Measurements from ENCODE around the gene PAGE1.
"Not testable (repeated sequence)": the region's sequence is repeated elsewhere in the genome, so short reads cannot be mapped to it uniquely, and the experiment has no call there.

Gene PAGE1, protein sequence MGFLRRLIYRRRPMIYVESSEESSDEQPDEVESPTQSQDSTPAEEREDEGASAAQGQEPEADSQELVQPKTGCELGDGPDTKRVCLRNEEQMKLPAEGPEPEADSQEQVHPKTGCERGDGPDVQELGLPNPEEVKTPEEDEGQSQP

DNA sequence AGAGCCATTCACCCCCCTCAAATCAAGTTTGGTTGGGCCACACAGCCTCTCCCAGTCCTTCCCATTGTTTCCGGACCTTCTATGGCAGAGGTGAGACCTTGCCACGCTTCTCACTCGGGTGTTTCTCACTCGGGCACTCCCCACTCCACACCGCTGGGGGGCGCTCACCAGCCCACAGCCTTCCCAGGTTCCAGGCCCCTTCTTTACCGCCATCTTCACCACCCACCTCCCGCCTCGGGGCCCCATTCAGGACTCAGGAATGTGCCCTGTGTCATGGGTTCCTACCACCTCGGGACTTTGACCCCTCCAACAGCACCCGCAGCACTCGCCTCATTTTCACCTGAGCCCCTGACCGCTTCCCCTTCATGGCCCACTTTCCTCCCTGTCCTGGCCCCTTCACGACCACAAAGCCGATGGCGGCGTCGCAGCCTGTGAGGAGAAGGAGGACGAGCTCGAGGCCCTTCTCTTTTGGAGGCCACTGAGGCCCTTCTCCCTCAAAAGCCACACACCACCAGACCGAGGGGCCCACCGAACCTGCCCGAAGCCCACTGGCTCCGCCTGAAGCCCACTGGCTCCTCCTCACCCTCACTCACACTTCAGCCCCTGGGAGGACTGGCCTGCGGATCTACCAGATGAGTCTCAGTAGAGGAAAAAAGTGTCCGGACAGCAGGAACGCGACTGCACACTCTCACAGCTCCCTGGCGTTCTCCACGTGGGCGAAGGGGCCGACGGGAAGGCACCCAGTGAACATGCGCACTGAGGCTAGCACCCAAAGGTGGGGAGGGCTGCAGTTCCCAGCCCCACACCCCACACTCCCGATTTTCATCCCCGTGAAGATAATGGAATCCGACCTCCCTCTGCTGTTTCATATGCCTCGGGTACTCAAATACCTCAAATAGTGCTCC, at the start of gene PAGE1:
PAGE1 (minus strand) TSS at position 709 of the 905 bp plus-strand sequence. CDS start 1,214 bp downstream, outside the sequence.
- in situ Hi-C loops (cut with MboI; ENCODE audit: low pct_unique_long_range_greater_than_20kb, low sequenced_read_pairs), result no loop called here
- no peak for DNase-seq

DNA sequence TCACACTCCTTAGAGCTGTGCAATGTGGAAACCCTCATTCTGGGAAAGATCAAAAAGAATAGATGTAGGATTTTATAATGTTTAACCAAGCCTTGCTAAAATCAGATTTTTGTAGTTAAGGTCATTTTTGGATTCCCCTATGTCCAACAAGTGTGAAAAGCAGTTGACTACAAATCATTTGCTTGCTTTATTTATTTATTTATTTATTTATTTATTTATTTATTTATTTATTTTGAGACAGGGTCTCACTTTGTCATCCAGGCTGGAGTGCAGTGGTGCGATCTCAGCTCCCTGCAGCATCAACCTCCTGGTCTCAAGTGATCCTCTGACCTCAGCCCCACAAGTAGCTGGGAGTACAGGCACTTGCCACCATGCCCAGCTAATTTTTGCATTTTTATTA, 45.7 kb upstream of the PAGE1 start:
- DNase-seq; in situ Hi-C loops (cut with MboI; ENCODE audit: low pct_unique_long_range_greater_than_20kb, low sequenced_read_pairs): not testable (repeated sequence)

DNA sequence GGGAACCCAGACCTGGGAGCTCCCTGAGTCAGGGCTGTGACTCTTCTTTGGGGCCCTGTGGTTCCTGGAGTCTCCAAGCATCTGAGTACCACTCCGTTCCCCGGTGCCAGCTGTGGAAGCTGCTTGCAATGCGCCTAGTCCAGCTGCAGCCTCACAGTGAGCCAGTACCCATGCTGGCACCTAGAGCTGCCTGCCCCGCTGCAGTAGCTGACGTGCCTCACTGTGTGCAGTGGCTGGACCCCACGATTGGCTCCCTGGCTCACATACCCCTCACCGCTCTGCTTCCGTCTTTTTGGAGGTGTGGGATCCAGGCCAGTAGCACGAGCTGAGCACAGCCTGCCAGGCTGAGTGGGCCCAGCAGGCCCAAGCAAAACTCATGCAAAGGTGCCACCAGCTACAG, 32.1 kb upstream of the PAGE1 start:
- DNase-seq, result no peak
- in situ Hi-C loops (cut with MboI; ENCODE audit: low pct_unique_long_range_greater_than_20kb, low sequenced_read_pairs), result no loop called here

DNA sequence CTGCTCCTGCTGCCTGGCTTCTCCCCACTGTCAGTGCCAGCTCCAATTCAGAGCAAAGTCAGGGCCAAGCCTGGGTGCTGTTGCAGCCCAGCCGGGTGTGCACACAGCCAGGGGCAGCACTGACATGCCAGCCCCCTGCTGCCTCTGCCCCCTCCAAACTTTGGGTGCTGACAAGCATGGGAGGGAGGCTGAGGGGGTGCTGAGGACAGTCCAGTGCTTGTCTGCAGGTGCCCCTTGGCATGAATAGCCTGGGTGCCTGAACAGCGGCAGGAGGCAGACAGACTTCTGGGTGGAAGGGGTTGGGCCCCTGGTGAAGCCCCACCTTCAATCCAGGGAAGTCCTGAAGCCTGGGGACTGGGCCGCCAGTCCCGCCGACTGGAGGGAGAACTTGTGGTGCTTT, 31.2 kb upstream of the PAGE1 start:
- in situ Hi-C loops (cut with MboI; ENCODE audit: low pct_unique_long_range_greater_than_20kb, low sequenced_read_pairs), result no loop called here
- no peak for DNase-seq

DNA sequence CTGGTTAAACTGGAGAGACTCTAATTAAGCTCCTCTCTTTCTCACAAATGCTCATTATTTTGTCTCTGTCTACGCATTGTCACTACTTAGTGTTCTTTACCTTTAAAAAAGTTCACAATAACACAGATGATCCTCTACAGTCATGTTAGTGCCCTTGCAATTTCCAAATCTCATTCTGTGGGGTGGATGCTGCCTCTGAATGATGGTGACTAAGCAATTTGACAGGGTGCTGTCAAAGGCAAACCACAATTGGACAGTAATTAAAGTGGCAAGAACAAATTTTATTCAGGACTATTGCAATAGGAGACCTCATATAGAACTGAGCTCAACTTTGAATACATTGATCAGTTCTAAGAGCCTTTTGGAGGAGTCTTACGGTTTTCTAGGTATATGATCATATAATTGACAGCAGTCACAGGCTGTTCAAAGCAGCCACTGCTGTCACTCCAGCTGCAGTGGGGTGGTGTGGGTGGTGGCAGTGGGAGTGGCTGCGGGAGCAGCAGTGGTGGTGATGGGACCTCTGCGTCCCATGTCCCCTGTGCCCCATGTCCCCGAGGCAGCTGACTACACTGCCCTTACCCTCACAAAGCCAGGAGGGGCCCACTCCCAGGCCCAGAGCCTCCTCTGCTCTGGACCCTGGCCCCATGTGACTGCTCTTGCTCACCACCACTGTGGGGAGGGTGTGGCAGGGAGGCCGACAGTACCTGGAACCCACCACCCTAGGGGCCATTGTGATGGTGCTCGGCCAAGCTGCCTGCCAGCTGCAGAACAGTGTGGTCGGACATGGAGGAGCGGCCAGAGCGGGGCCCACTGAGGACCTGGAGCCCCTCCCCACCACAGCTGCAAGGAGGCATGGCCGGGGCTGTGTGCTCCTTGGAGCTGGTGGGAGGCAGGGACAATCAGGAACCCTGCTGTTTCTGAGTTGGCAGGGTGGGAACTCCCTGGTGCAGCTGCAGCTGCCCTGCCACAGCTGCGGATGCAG, 30.4 kb upstream of the PAGE1 start:
- in situ Hi-C loops (cut with MboI; ENCODE audit: low pct_unique_long_range_greater_than_20kb, low sequenced_read_pairs), result no loop called here
- DNase-seq, result no peak

DNA sequence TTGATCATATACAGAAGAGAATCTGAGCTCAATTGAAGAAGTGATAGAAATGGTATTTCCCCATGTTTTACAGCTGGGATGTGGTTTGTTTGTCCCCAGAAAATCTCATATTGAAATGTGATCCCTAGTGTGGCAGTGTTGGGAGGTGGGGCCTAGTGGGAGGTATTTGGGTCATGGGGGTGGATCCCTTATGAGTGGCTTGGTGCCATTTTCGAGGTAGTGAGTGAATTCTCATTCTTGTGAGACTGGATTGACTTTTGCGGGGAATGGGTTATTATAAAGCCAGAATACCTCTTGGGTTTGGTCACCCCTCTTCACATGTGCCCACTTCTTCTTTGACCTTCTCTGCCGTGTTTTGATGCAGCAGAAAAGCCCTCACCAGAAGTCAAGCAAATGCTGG, 29.6 kb upstream of the PAGE1 start:
- in situ Hi-C loops (cut with MboI; ENCODE audit: low pct_unique_long_range_greater_than_20kb, low sequenced_read_pairs), result no loop called here

DNA sequence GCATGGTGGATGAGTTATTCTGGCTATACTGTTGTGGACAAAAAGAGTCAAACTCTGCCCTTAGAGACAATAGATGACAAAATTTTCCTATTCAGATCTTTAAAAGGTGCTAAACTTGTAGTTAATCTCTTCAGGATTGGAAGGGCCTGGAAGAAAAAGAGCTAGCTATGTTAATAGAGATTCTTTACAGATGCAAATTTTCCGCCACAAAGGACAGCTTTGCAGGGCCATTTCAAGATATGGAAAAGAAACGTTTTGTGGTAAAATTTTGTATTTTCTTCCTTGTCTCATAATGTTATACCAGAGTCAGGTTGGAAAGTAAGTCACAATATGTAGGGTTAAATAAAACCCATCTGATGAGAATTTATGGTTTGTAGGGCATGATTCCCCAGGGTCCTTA, 24.3 kb upstream of the PAGE1 start:
- in situ Hi-C loops (cut with MboI; ENCODE audit: low pct_unique_long_range_greater_than_20kb, low sequenced_read_pairs); DNase-seq: not testable (repeated sequence)

More for the DNA sequence above, 29.6 kb upstream of the PAGE1 start:
- no peak for DNase-seq

DNA sequence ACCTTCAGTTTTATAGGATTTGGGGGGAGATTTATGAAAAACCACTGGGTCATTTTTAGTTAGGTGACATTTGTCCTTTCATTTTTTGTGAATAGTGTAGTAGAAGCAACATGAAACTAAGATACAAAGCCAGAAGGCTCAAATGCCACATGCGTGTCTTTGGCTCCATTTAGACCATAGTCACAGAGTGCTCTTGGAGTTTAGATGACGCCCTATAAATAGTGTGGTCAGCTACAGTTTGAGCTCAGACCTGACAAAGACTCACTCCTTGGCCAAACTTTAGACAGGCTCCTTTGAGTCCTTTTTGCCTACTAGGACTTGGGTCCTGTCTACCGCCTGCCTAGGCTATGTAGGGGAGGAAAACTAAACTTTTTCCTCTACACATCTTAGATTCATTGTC, 16.8 kb upstream of the PAGE1 start:
- in situ Hi-C loops (cut with MboI; ENCODE audit: low pct_unique_long_range_greater_than_20kb, low sequenced_read_pairs), result no loop called here
- no peak for DNase-seq

DNA sequence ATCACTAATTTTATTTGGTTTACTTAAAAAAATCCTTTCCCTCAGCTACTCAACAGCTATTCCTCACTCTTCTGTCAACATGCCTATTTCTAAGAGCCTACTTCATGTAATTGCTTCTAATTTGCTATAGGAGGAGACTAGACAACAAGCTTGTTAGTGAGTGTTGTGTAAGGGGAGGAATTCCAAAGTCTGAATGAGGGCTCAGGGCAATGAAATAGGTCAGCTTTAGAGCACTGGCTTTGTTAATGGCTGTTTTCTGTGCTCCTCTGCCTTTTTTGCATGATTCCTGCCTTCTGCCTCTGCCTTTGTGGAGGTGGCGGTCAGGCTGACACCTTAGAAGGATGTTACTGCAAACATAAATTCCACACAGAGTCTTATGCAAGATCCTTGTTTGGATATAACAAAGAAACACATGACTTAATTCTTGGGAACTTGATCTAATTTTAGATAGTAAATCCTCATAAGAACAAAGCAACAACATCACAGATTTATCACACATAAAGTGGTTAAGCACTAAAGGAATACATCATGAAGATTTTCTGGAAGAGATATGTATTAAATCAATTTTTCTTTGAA, 15.0 kb upstream of the PAGE1 start:
- no peak for DNase-seq
- in situ Hi-C loops (cut with MboI; ENCODE audit: low pct_unique_long_range_greater_than_20kb, low sequenced_read_pairs), result no loop called here

DNA sequence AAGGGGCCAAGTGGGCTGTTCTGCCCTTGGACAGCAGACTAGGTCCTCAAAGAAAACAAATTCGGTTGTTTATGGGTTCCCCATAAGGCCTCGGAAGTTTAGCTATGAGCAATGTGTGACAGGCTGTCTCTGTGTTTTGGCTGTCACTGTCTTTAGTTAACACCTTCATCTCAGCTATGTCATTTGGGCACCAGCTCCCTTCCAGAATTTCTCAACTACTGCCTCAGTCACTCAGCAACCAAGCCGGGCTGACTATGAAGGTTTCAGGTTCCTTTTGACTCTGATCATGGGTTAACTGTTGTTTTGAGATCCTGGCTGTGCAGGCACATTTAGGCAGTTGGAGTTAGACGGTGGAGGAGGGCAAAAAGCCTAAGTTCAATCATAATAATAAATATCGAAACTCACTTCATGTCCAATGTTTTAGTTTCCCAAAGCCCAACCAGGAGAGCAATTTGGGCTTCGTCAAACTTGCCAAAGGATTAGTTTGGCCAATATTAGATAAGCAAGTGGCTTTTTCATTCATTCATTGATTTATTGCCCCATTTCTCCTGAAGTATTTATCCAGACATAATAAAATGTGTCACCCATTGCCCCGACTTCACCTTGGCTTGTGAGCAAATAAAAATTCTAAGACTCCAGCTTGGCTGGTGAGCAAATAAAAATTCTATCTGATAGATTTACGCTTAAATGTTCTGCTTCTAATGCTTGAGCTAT, 9.1 kb upstream of the PAGE1 start:
- in situ Hi-C loops (cut with MboI; ENCODE audit: low pct_unique_long_range_greater_than_20kb, low sequenced_read_pairs), result no loop called here
- DNase-seq, result no peak

DNA sequence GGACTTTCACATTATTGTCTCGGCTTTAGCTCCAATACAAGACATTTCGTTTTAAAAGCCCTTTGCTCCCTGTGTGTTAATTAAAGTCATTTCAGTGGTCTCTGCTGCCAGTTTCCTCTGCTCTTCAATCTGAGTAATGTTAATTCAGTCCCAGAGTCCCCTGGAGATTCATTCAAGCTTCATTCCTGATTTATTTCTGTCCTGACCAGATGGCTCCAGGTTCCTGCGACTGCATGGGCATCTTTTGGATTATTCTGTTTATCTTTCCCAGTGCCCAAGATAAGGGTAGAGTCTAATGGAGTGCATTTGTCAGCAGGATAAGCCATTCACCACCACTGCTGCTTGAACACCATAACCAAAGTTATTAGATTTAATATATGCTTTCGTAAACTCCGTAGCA, 6.1 kb upstream of the PAGE1 start:
- in situ Hi-C loops (cut with MboI; ENCODE audit: low pct_unique_long_range_greater_than_20kb, low sequenced_read_pairs), result no loop called here
- no peak for DNase-seq

DNA sequence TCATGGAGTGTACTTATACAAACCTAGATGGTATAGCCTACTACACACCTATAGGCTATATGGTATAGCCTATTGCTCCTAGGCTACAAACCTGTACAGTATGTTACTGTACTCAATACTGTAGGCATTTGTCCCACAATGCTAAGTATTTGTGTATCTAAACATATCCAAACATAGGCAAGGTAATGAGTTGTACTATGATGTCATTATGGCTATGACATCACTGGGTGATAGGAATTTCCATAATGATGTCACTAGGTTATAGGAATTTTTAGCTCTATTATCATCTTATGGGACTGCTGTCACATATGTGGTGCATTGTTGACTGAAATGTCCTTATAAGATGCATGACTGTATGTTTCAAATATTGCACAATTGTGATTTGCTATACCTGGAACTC, 5.5 kb upstream of the PAGE1 start:
- in situ Hi-C loops (cut with MboI; ENCODE audit: low pct_unique_long_range_greater_than_20kb, low sequenced_read_pairs), result no loop called here
- no peak for DNase-seq

DNA sequence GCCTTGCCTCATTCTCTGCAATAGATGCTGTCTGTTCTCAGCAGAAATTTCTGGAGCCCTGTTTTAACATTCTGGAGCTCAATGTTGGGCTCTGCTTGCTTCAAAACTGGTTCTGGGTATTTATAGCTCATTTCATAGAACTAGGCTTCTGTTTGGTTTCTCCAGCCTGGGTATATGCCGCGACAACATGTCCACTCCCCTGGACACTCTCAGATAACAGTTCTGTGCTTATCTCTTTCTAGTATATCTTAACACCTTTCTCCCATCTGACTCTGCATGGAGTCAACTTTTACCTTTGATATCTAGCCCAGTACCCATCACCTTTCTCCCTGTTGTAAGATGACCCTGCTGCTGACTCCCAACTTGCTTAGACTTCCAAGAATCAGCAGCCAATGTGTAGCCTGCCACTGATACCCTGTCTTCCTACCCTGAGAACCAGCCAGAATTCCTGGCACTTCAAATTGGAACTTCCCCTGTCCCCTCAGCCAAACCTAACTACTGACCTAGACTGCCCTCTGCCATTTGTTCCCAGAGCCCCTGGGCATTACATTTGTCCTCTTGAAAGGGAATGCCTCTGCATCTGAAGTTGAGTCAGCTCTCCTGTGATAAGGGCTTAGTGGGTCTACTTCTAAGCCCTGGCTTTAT, 20.6 kb downstream of the PAGE1 start:
- in situ Hi-C loops (cut with MboI; ENCODE audit: low pct_unique_long_range_greater_than_20kb, low sequenced_read_pairs), result no loop called here
- no peak for DNase-seq

DNA sequence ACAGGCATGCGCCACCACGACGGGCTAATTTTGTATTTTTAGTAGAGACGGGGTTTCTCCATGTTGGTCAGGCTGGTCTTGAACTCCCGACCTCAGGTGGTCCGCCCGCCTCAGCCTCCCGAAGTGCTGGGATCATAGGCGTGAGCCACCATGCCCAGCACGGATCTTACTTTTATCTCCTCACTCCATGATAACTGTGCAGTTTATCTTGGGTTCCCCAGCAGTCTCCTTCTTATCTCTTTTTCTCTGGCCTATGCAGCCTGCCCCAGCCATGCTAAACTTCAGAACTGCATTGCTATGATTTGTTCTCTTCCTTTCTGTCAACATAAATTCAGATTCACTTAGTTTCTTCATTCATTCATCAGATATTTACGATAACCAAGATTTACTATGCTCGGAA, 22.4 kb downstream of the PAGE1 start:
- in situ Hi-C loops (cut with MboI; ENCODE audit: low pct_unique_long_range_greater_than_20kb, low sequenced_read_pairs), result no loop called here
- no peak for DNase-seq

DNA sequence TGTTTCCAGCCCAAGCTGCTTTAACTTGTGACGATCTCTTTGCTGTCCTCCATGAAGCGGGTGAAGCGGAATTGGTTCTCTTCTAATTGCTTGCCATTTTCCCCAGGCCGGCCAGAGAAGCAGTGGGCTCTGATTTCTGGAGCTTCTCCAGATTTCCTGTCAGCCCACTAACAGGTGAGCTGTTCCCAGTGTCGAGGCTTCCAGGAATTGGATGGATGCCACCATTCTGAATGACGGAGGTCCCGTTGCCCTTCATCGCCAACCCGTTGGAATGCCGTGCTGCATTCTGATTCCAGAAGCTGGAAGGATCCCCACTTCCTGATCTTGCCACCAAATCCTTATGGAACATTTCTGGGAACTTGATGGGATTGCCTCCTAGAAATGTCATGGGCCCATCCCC, 31.0 kb downstream of the PAGE1 start:
- no peak for DNase-seq
- in situ Hi-C loops (cut with MboI; ENCODE audit: low pct_unique_long_range_greater_than_20kb, low sequenced_read_pairs), result no loop called here

DNA sequence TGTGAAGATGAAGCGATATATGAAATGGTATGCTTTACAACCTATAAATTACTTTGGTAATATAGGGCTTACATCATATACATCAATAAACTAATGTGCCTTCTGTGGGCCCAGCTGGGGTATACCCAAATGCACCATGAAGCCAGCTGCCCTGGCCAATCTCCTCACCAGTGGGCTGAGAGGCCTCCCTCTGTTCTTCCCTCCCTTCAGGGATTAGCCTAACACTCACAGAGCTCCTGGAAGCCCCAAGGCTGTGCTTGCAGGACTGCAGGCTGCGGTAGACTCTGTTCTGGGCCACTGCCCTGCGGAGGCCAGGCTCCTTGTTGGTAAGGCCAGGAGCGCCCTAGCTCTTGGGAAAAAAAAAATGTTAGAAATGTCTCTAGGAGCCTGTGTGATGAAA, 33.9 kb downstream of the PAGE1 start:
- no peak for DNase-seq
- in situ Hi-C loops (cut with MboI; ENCODE audit: low pct_unique_long_range_greater_than_20kb, low sequenced_read_pairs), result no loop called here

DNA sequence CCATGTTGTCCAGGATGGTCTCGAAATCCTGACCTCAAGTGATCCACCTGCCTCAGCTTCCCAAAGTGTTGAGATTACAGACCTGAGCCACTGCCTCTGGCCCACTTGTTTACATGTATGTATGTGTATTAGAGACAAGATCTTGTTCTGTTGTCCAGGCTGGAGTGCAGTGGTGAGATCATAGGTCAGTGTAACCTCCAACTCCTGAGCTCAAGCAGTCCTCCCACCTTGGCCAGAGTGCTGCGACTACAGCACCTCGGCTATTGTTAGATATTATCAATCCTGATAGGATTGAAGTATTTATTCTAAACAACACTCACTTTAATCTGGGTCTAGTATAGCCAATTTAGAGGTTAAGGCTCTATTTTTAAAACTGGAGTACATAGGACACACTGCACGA, 36.0 kb downstream of the PAGE1 start:
- no peak for DNase-seq
- in situ Hi-C loops (cut with MboI; ENCODE audit: low pct_unique_long_range_greater_than_20kb, low sequenced_read_pairs), result no loop called here

DNA sequence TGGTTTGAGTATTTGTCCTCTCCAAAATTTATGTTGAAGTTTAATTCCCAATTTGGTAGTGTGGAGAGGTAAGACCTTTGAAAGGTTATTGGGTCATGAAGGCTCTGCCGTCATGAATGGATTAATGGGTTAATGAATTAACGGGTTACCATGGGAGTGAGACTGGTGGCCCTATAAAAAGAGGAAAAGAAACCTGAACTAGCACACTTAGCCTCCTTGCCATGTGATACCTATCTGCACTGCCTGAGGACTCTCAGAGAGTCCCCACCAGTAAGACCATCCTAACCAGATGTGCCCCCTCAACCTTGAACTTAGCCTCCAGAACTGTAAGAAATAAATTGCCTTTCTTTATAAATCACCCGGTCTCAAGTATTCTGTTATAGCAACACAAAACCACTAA, 39.3 kb downstream of the PAGE1 start:
- in situ Hi-C loops (cut with MboI; ENCODE audit: low pct_unique_long_range_greater_than_20kb, low sequenced_read_pairs), result no loop called here
- no peak for DNase-seq

All from KBM-7 (cell line).